CD4-positive, alpha-beta T cell (primary cell): ENCODE measurements around the gene RTCB. TPM values are rescaled to one million over a fixed set of nuclear protein-coding genes. Genes with fewer than 3 reads are reported as not detected.
A peak's percentile ranks its signal among the peaks of the same experiment; 100 is the strongest.

Experiments used
- ATAC-seq: fragments of 200-7000 bp; cut with Tn5 transposase; one replicate; pipeline ENCODE4 v1.10.0; 2022; ENCODE audit warnings: mild to moderate bottlenecking; ENCODE audit not compliant: poor library complexity
- CTCF ChIA-PET: fragments of 350-600 bp; sonication (Branson Sonifier 250); formaldehyde crosslinking; loops from one replicate; lab custom pipeline; 2021; ENCODE audit warnings: antibody characterized with exemption, inconsistent platforms; lab: Charles Lee
- POLR2A ChIA-PET: fragments of 350-600 bp; sonication (Branson Sonifier 250); formaldehyde crosslinking; loops from one replicate; lab custom pipeline; 2021; ENCODE audit warnings: antibody characterized with exemption, inconsistent platforms; lab: Charles Lee
- DNase-seq, 14 experiments: peaks; one replicate each; pipeline ENCODE4 v3.0.0-alpha.2; 2013 to 2020; ENCODE audit warnings: mixed read lengths in 2 of 14
- H3K27ac ChIP-seq, 2 donors: one replicate each; pipeline versions ENCODE4 v1.5.1 to v1.7.0; 2013; ENCODE audit warnings: low read length in 2 of 2, low read depth in 1 of 2, mild to moderate bottlenecking in 1 of 2
- H3K27me3 ChIP-seq, 2 experiments: 1 replicate in 1 of 2; 2 replicates in 1 of 2; pipeline versions ENCODE4 v1.6.1 to v1.7.0; 2013; ENCODE audit warnings: low read length in 2 of 2, control low read depth in 1 of 2, mild to moderate bottlenecking in 1 of 2, moderate library complexity in 1 of 2; ENCODE audit not compliant: insufficient read depth in 2 of 2, control insufficient read depth in 1 of 2
- H3K36me3 ChIP-seq: one replicate; pipeline ENCODE4 v1.6.1; 2013; ENCODE audit warnings: low read length, control low read depth; ENCODE audit not compliant: insufficient read depth
- H3K4me1 ChIP-seq: one replicate; pipeline ENCODE4 v1.6.1; 2013; ENCODE audit warnings: low read length, control low read depth; ENCODE audit not compliant: insufficient read depth
- H3K4me3 ChIP-seq: one replicate; pipeline ENCODE4 v1.5.1; 2013; ENCODE audit warnings: mild to moderate bottlenecking, low read length, moderate library complexity
- H3K9me3 ChIP-seq, 2 experiments: 1 replicate in 1 of 2; 2 replicates in 1 of 2; pipeline versions ENCODE4 v1.6.1 to v1.7.0; 2013; ENCODE audit warnings: low read length in 2 of 2, mild to moderate bottlenecking in 2 of 2, control low read depth in 1 of 2, moderate library complexity in 1 of 2; ENCODE audit not compliant: control insufficient read depth in 1 of 2, insufficient read depth in 1 of 2
- H3K27ac Mint-ChIP-seq: one replicate; pipeline ENCODE4 v1.8.0; 2020; ENCODE audit warnings: mixed read lengths
- H3K27me3 Mint-ChIP-seq: one replicate; pipeline ENCODE4 v1.8.0; 2021; ENCODE audit warnings: mixed read lengths
- H3K36me3 Mint-ChIP-seq: one replicate; pipeline ENCODE4 v1.8.0; 2021; ENCODE audit warnings: low read depth, mixed read lengths
- H3K4me1 Mint-ChIP-seq: one replicate; pipeline ENCODE4 v1.8.0; 2021; ENCODE audit warnings: low read depth, mixed read lengths
- H3K4me3 Mint-ChIP-seq: one replicate; pipeline ENCODE4 v1.8.0; 2020; ENCODE audit warnings: mild to moderate bottlenecking, mixed read lengths
- H3K9me3 Mint-ChIP-seq: one replicate; pipeline ENCODE4 v1.8.0; 2020; ENCODE audit warnings: mixed read lengths
- intact Hi-C, 2 experiments: fragments of 100-400 bp; cut with DNase I in 1 of 2; cut with micrococcal nuclease in 1 of 2; formaldehyde crosslinking; loops; one replicate each; pipeline versions ENCODE4 v1.15.1 to v1.9.0; 2023 to 2025; cut with DNase I, micrococcal nuclease
- total RNA-seq, 174 experiments: library from RNA in 2 of 174; stranded (reverse) in 2 of 174; gene quantifications; one replicate each; pipeline ENCODE4 v1.2.3 and lab custom pipeline; 2021 to 2026
- TF ChIP-seq, protein P1 (sequence below): fragments of 200-600 bp; IDR thresholded peaks from one replicate; pipeline ENCODE4 v1.8.0; 2022; ENCODE audit warnings: antibody characterized with exemption, mild to moderate bottlenecking

The RTCB gene
- total RNA-seq, 2 experiments from 2014 or later: 30.1 to 36.0 TPM

DNA sequence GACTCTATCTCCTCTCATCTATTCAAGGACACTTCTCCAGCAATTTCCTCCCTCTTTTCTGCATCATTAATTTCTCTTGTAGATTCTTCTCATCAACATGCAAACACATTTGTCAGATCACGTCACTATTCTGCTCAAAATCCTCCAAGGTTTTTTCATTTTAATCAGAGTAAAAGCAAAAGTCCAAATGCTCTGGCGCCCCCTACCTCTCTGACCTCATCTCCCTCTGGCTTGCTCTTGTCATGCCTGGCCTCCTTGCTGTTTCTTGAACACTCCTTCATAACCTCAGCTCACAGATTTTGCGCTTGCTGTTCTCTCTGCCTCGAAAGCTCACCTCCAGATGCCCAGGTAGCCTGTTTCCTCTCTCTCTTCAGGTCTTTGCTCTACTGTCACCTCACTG lies 22.4 kb downstream of the RTCB start:
- TF ChIP-seq, protein P1, sequence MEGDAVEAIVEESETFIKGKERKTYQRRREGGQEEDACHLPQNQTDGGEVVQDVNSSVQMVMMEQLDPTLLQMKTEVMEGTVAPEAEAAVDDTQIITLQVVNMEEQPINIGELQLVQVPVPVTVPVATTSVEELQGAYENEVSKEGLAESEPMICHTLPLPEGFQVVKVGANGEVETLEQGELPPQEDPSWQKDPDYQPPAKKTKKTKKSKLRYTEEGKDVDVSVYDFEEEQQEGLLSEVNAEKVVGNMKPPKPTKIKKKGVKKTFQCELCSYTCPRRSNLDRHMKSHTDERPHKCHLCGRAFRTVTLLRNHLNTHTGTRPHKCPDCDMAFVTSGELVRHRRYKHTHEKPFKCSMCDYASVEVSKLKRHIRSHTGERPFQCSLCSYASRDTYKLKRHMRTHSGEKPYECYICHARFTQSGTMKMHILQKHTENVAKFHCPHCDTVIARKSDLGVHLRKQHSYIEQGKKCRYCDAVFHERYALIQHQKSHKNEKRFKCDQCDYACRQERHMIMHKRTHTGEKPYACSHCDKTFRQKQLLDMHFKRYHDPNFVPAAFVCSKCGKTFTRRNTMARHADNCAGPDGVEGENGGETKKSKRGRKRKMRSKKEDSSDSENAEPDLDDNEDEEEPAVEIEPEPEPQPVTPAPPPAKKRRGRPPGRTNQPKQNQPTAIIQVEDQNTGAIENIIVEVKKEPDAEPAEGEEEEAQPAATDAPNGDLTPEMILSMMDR: peak; percentile 12
- H3K36me3 ChIP-seq: peaks cover 68% of the 10 kb centered on the region
- H3K27ac ChIP-seq: no peak overlapping the region
- no peak overlapping the region for H3K27ac Mint-ChIP-seq
- no peaks in the 10 kb centered on the region for H3K4me1 Mint-ChIP-seq
- H3K9me3 Mint-ChIP-seq: no peaks in the 10 kb centered on the region
- peak in 4 of 14 experiments; percentile 11 to 26 (median 20) for DNase-seq
- H3K27me3 Mint-ChIP-seq: no peaks in the 10 kb centered on the region
- H3K4me3 ChIP-seq: no peak overlapping the region
- intact Hi-C loops: no loop called here
- POLR2A ChIA-PET: interaction anchor here (0.8 kb wide), 1 partner anchor 22 kb away, joined by 5 read pairs; the partner anchor contains the start of gene RTCB
- no peaks in the 10 kb centered on the region for H3K27me3 ChIP-seq
- no peaks in the 10 kb centered on the region for H3K4me1 ChIP-seq
- no peak for ATAC-seq
- no peak overlapping the region for H3K4me3 Mint-ChIP-seq
- H3K9me3 ChIP-seq: no peaks in the 10 kb centered on the region
- H3K36me3 Mint-ChIP-seq: peaks cover 79% of the 10 kb centered on the region
- CTCF ChIA-PET: no interaction called here

GRCh38 chr22:32385681-32386080 lies 26.4 kb downstream of the RTCB start:
- Mint-ChIP-seq H3K4me3 (no peak overlapping the region), H3K36me3 (peaks cover 45% of the 10 kb centered on the region), H3K4me1 (no peaks in the 10 kb centered on the region), H3K27ac (no peak overlapping the region), H3K9me3 (no peaks in the 10 kb centered on the region), H3K27me3 (no peaks in the 10 kb centered on the region)
- no peak for DNase-seq
- H3K27me3 ChIP-seq: no peaks in the 10 kb centered on the region
- H3K27ac ChIP-seq: no peak overlapping the region
- POLR2A ChIA-PET: no interaction called here
- H3K4me3 ChIP-seq: no peak overlapping the region
- no peaks in the 10 kb centered on the region for H3K9me3 ChIP-seq
- H3K36me3 ChIP-seq: peaks cover 32% of the 10 kb centered on the region
- CTCF ChIA-PET: interaction anchor here (1.1 kb wide), 1 partner anchor 850 kb away, joined by 3 read pairs; no protein-coding TSS in a partner anchor
- intact Hi-C loops: no loop called here
- ATAC-seq: no peak
- TF ChIP-seq, protein P1: no peak
- no peaks in the 10 kb centered on the region for H3K4me1 ChIP-seq

- ChIA-PET POLR2A (no interaction called here), CTCF (no interaction called here)
- TF ChIP-seq, protein P1: no peak
- Histone ChIP-seq H3K4me3 (no peak overlapping the region), H3K27ac (no peak overlapping the region), H3K9me3 (no peaks in the 10 kb centered on the region), H3K36me3 (peaks cover 3% of the 10 kb centered on the region), H3K27me3 (no peaks in the 10 kb centered on the region), H3K4me1 (no peaks in the 10 kb centered on the region)
- no peaks in the 10 kb centered on the region for H3K9me3 Mint-ChIP-seq
- ATAC-seq (no peak), DNase-seq (no peak)
- intact Hi-C loops: no loop called here
- peaks cover under 1% of the 10 kb centered on the region for H3K36me3 Mint-ChIP-seq
- H3K4me1 Mint-ChIP-seq: no peaks in the 10 kb centered on the region
- no peak overlapping the region for H3K4me3 Mint-ChIP-seq
- H3K27me3 Mint-ChIP-seq: no peaks in the 10 kb centered on the region
- H3K27ac Mint-ChIP-seq: no peak overlapping the region
Observed at GRCh38 chr22:32380991-32381390, 31.1 kb downstream of the RTCB start.
